Fibroblast of pulmonary artery (primary cell): ENCODE measurements around the gene SFTPA1.
"Not testable (repeated sequence)": the region's sequence is repeated elsewhere in the genome, so short reads cannot be mapped to it uniquely, and the experiment has no call there.

Experiments
- DNase-seq: peaks from one replicate; pipeline ENCODE4 v3.0.0-alpha.2; 2010; ENCODE audit warnings: low read depth
- H3K4me3 ChIP-seq: replicated peaks from 2 replicates; pipeline ENCODE4 v1.5.1; 2011; ENCODE audit warnings: low read depth, mild to moderate bottlenecking, control low read depth, low read length, moderate library complexity
- CTCF ChIP-seq: IDR thresholded peaks from 2 replicates; pipeline ENCODE4 v1.5.1; 2011; ENCODE audit warnings: mild to moderate bottlenecking, control low read depth, low read length, inconsistent platforms; ENCODE audit errors: missing control alignments

Gene SFTPA1

DNA sequence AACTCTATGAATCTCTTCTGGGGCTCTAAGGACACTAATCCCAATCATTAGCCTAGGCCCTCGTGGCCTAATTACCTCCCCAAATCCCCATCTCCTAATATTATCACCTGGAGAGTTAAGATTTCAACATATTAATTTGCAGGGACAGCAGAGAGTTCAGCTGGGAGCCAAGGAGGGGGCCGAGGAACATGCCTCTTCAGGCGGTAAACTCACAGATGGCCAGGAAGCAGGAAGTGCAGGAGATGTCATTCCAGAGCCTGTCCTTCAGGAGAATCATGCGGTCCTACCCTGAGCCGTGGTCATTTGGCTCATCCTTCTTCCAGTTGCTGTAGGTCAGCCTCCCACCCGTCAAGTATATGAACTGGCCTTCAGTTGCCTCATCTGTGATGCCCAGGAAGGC, 28.6 kb upstream of the SFTPA1 start:
- TF ChIP-seq CTCF: no peak
- H3K4me3 ChIP-seq: no peak overlapping the region
- DNase-seq: no peak

GRCh38 chr10:79582954-79583353, 27.8 kb upstream of the SFTPA1 start:
- not testable (repeated sequence) for H3K4me3 ChIP-seq, DNase-seq

DNA sequence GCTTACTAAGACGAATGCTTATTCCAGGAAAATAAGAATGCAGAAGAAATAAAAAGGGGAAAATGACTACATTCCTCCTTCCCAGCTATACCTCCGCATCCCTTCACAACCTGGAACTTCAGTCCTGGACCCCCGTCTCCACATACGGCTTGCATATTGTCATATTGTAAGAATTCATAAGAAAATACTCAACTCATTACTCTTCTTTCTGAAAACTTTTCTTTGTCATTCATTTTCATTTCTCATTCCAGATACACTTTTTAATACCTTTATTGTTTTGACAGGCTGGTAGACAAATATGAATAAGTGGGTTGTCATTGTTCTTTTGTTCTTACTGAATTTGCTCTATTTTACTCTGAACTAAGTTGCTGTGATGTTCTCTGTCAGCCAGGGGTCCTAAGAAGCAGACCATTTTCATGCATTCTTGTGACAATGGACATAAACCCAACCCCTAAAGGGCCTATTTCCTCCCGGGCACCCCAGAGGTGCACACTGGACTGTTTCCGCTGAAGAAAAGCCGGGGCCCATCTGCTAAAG, 27.2 kb upstream of the SFTPA1 start:
- no peak for DNase-seq
- no peak overlapping the region for H3K4me3 ChIP-seq
- TF ChIP-seq CTCF: no peak

DNA sequence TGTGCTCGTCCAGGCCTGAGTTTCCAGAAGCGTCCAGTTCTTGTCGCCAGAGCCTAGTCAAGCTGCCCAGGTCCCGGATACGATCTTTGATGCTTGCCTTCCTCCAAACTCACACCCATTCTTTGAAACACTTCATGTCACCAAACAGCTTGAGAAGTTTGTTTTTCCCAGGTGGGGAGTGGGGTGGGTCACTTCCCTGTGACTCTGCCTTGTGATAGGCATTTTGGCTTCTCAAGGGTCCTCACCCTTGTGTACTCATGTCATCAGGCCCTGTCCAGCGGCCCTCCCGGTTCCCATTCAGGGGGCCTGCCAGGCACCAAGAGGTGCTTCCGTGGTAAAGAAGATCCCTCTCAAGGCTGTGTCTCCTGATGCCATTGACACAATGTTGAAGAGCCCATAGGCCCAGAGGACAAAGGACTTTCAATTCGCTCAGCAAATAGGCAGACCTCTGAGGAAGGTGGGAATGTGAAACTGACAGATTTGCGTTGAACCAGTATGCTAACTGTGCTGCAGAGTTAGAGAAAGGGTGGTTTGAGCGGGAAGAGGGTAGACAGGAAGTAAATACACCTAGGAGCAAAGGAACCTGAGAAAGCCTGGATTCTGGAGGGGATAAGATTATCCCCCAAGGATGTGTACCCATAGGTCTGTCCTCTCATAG, 24.7 kb upstream of the SFTPA1 start:
- DNase-seq: no peak
- no peak overlapping the region for H3K4me3 ChIP-seq
- no peak for TF ChIP-seq CTCF

GRCh38 chr10:79586933-79587332, 23.8 kb upstream of the SFTPA1 start:
- DNase-seq: no peak
- no peak overlapping the region for H3K4me3 ChIP-seq
- TF ChIP-seq CTCF: no peak

DNA sequence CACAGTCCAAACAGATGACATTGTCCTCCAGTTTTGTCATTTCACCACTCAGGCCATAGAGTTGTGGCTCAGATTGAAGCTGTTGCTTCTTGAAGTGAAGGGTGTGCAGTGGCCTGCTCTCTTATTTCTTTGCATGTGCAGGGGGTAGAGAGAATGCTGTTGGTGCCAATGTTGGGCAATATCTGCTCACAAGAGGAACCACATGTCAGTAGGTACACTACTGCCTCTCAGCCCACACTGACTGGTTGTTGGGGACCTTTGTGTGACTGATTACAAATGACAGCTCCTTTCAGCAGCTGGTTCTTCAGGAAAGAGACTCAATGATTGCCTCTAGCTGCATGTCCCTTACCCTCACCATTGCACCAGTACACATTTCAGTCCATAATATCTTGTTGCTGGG, 21.9 kb upstream of the SFTPA1 start:
- H3K4me3 ChIP-seq: no peak overlapping the region
- no peak for DNase-seq
- no peak for TF ChIP-seq CTCF

DNA sequence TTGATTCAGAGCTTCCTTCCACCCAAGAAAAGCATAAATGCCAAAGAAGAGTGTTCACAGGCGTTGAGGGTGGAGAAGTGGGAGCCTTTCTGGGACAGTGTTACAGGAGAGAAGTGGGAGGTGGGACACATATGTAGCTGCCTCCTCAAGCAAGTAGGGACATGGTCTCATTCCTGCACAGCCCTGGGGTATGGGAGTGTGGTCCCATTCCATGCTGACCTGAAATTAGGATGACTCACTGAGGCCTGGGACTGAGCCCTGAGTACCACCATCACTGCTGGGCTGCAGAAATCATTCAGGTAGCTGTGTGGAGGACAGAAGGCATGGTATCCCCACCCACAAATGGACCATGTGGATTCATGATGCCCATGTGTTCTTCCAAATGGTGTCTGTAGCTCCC, 17.4 kb upstream of the SFTPA1 start:
- H3K4me3 ChIP-seq: no peak overlapping the region
- TF ChIP-seq CTCF: no peak
- no peak for DNase-seq

DNA sequence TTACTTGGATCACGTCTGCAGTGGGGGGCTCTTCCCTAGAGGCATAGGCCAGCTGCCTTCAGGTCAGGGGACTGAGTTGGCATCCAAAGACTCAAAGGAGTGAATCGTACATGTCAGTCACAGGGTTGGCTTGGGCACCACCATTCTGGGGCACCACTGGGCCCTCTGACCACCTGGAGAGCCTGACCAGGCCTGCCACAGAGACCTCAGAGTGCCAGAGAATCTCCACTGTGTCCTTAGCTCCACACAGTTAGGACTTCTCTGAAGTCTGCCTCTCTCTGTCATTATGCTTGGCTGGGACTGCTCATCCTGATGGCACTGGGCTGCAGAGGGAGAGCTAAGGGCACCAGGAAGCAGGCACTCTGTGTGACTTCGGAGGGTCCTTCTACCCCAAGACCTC, 16.2 kb upstream of the SFTPA1 start:
- DNase-seq, H3K4me3 ChIP-seq: not testable (repeated sequence)
